Esophagus mucosa (tissue), 1 donor: ENCODE measurements around the gene FBXO10. TPM values are rescaled to one million over a fixed set of nuclear protein-coding genes. Genes with fewer than 3 reads are reported as not detected.
"Not testable (repeated sequence)": the region's sequence is repeated elsewhere in the genome, so short reads cannot be mapped to it uniquely, and the experiment has no call there.

Experiments
- ATAC-seq: fragments of 200-7000 bp; cut with Tn5 transposase; one replicate; pipeline ENCODE4 v1.9.1; 2020
- total RNA-seq: library from RNA; stranded (reverse); gene quantifications from one replicate; pipeline ENCODE4 v1.2.4, GENCODE V29; 2023
- donor health status: DM: yes; HTN: yes; CAD: no.

Gene FBXO10
- total RNA-seq, 1 donor from 2014 or later, result 3.4 TPM

DNA sequence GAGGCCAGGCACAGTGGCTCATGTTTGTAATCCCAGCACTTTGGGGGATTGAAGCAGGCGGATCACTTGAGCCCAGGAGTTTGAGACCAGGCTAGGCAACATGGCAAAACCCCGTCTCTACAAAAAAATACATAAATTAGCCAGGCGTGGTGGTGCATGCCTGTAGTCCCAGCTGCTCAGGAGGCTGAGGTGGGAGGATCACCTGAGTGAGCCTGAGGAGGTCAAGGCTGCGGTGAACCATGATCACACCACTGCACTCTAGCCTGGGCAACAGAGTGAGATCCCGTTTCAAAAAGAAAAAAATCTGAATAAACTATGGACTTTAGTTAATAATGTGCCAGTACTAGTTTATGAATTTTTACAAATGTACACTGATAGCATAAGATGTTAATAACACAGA, 66.1 kb downstream of the FBXO10 start:
- not testable (repeated sequence) for ATAC-seq

DNA sequence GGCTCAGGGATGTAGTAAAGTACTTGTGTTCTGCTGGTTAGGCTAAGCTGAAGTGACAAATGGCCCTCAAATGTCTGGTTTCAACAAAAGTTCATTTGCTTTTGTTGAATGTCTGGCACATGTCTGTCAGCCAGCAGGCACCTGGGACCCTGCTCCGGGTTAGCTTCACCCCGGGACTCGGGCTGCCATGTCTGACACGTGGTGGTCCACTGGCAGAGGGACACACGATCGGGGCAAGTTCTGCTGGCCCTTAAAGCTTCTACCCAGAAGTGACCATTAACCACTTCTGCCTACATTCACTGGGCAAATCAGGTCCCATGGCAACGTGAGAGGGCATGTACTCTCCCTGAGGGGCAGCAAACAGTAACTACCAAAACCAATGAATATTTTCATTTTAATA, 66.6 kb downstream of the FBXO10 start:
- ATAC-seq, result no peak

DNA sequence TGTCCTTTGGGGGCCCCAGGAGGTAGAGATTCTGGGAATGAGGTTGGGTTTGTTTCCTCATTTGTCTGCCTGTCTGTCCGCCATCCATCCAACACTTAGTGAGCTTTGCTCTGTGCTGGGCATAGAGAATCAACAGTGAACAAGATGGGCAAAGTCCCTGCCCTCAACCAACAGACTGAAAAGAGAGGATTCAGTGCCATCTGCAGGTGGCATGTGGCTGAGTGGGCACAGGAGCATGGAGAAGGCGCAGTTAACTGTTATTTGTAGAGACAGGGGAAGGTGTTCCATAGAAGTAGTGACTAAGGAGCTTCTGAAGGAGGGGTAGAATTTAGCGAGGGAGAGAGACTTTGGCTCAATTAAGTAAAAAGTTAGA, 67.4 kb downstream of the FBXO10 start:
- no peak for ATAC-seq

DNA sequence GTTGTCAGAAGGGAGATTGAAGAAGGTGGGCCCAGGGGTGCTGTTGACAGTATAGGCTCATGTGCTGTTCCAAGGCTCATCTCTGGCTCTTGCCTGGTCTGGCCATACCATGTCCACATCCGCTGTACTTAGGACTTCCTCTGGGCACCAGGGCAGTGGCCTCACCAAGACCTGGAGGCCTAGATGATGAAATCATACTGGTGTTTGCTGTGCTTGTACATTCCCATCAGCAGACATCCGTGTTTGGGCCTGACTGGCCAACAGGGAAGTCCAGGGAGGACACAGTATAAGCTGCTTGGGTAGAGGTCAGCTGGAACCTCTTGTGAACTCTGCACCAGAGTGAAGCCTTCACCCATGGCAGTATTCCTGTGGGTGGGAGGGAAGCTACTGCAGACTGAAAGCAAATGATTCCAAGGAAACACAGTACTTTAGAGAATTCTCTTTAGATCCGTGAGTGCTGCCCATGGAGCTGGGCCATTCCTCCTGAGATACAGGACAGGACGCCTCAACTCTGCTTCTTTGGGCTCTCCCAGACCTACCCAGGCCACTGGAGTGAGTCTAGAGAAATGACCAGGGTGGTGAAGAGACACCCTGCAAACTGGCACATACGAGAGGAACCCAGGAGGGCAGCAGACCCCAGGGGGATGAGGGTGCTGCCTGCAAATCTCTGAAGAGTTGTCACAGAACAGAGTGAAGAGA, 67.9 kb downstream of the FBXO10 start:
- no peak for ATAC-seq

DNA sequence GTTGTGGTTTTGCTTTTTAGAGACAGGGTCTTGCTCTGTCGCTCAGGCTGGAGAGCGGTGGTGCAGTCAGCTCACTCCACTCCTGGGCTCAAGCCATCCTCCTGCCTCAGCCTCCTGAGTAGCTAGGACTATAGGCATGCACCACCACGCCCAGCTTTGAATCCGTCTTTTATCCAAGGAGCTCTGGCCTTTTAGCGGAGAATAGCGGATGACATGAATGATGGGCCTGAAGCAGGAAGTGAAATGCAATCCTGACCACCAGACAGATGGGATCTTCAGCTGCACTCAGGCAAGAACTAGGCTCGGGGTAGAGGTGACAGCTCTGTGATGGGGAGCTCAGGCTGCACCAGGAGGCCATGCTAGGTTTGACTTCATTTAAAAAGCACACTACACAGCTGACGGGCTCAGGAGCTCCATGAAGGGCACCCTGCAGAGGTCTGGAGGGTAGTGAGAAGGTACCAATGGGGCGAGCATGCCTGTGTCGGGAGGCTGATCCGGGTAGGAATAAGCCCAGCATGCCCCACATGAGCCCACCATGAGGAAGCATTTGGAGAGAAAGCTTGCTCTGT, 68.5 kb downstream of the FBXO10 start:
- no peak for ATAC-seq

DNA sequence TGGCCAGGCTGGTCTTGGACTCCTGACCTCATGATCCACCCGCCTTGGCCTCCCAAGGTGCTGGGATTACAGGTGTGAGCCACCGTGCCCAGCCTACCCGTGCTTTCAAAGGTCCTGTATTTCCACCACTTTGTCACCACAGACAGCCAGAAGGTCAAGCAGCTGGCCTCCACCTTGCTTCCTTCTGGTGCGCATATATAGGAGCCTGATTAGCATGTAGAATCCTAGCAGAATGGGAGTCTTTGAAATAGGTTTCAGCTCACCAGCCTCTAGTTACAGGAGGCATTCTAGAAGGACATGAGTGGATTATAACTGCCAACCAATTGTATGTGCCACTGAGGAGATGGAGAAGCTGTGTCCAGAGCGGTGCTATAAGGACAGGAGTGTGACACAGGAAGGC, 71.6 kb downstream of the FBXO10 start:
- ATAC-seq, result no peak

DNA sequence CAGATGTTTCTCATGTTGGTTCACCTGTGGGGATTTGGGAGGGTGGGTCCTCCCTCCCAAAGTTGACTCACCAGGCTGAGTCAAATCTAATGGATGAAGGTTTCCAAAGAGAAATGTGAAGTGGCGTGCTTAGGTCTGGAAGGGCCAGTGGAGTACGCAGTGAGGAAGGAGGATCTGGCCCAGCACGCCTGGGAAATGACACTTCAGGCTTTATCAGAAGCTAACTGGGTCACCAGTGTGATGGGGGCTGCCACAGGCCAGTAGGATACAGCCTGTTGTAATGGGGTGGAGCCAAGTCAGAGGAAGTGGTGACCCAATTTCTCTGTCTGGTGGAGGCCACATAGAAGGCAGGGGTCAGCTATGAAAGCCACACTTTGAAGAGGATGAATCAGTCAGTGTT, 72.4 kb downstream of the FBXO10 start:
- ATAC-seq, result peak; percentile 51

DNA sequence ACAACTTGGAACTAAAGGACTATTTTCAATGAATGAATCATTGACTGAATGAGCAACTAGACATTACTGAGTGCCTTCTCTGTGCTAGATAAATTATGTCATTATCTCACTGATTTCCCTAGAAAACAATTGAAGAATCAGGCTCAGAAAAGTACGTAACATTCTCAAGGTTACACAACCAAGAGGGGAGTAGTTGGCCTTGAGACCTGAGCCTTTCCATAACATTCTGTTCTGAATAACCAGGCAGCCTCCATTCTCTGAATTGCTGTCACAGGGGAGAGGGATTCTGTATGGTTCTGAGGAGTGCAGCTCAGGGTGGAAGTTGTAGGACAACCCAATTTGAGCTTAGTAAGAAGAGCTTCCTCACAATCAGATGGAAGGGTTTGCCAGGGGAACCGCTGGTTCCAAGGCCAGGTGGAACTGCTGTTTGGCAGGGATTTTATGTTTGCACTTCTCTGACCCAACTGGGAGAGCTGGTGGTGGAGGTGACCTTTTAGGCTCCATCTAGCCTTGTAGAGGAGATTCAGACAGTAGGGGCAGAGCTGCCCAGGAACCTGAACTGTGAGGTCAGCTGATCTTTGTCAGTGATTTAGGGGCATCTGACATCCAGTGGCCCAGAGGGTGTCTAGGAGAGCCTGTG, 74.1 kb downstream of the FBXO10 start:
- no peak for ATAC-seq

DNA sequence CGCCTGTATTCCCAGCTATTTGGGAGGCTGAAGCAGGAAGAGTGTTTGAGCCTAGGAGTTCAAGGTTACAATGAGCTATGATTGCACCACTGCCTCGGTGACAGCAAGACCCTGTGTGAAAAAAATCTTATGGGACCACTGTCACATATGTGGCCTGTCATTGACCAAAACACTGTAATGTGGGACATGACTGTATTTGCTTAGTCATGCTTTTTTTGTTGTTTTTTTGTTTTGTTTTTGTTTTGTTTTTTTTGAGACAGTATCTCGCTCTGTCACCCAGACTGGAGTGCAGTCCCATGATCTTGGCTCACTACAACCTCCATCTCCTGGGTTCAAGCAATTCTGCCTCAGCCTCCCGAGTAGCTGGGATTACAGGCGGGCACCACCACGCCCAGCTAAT, 76.9 kb downstream of the FBXO10 start:
- ATAC-seq, result no peak

DNA sequence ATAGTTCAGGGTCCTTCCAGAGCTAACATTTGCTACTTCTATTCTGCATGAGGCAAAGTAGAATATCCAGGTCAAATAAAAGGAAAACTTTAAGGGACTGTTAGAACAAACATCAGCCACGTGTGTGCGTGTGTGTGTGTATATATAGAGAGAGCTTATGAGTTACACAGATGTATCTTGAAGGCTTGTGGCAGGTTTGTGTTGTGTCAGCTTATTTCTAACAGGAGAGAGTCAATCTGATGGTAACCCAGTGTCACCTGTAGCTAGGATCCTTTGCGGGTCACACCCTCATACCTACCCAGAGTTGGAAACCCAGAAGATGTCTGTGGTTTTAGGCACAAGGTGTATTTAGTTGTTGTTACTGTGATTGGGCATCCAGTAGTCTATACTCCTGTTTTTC, 77.7 kb downstream of the FBXO10 start:
- ATAC-seq, result no peak

DNA sequence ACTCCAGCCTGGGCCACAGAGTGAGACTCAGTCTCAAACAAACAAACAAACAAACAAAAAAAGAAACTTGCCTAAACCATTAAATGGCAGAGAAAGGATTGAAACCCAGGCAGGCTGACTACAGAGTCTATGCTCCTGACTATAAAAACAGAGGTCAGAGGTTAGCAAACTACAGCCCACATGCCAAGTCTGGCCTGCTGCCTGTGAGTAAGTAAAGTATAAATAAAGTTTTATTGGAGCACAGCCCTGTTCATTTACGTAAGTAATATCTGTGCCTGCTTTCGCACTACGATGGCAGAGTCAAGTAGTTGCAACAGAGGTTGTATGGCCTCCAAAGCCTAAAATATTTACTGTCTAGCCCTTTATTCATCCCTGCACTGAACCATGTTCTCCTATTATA, 78.9 kb downstream of the FBXO10 start:
- ATAC-seq, result no peak

DNA sequence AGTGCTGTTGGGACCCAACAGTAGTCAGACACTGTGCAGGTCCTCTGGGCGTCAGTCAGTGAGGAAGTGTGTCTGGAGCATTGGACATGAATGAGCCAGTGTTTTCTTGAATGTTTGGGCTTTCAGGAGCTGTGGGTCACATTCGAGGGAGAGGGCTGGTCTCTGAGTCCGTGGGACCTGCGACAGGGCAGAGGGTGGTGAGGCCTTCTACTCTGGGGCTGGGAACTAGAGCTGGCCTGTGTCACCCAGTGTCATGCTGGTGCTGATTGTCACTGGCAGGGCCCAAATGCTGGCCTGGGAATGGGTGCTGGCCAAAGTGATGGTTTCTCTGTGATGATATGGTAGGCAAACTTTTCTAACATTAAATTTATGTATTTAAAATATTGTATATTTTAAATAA, 80.2 kb downstream of the FBXO10 start:
- ATAC-seq, result no peak

DNA sequence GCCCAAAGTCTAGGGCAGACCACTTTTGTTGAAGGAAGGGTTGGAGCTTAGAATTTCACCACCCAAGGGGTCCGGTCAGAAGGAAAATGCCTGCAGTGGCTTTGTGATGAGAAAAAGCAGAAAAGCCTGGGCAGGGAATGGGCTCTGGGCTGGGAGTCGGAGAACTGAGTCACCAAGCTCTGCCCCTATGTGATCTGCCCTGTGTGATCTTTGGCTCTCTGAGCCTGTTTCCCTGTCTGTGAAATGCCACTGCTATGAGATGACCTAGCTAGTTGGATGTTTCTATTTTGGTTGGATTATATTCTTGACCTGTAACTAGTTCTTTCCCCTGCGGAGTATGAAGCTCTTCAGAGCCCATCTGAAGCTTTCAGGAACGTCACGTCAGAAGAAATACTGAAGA, 80.6 kb downstream of the FBXO10 start:
- no peak for ATAC-seq

DNA sequence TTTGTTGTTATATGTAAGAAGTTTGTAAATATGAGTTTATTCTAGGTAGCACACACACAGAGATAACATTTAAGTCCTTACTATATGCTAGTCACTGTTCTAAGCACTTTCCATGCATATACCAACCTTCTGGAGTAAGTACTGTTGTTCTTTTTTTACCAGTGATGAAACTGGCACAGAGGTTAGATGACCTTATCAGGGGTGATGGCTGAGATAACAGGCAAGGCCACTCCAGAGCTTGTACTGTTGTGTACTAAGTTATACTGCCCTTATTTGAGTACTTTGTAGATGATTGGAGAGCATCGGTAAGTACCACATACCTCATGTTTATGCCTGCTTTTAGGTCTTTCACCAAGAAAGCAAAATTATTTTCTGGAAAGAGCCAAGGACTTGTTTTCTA, 84.2 kb downstream of the FBXO10 start:
- ATAC-seq, result no peak

DNA sequence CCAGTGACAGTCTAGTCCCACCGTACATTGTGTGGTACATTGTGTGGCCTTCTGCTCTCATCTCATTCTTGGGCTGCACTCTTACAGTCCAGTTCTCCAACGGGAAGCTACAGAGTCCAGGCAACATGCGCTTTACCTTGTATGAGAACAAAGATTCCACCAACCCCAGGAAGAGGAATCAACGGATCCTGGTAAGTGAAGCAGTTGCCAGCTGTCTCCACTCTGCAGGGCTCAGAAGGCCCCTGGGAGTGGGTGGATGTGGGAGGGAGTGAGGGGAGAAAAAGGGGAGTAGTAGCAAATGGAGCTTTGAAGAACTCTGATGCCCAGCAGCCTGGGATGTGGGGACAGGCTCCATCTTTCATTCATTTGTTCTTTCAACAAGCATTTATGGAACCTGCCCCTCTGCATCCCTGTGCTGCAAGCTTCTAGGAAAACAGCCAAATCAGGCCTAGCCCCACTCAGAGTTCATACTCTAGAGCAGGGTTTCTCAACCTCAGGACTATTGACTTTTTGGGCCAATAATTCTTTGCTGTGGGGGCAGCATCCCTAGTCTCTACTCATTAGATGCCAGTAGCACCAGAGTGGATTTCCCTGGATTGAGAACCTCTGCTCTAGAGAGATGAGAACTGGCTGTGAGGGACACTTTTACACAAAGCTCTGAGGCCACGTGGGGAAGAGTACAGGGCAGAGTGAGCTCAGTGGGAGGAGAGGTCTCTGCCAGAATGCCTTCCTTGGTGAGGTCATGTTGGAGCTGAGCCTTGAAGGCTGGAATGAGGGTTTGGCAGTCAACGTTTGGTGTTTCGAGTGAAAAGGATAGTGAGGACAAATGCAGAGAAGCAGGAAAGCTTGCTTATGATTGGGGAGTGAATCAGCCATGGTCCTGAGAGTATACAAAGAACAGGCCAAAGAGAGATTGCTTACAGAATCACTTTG, 89.3 kb downstream of the FBXO10 start:
- peak; percentile 55 for ATAC-seq

DNA sequence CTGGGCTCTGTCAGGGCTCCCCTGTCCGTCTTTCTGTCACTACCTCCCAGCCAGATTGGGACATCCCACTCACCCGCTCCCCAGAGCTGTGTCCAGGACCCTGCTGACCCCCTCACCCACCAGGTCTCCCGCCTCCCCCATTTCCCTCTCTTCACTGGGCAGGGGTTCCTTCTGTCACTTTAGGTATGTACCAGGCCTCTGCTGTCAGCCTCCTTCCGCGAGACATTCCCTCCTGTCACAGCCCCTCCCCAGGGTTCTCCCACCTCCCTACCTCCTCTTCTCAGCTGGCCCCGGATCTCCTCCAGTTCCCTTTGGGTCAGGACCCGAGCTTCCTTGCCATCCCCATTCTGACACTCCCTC, 89.9 kb downstream of the FBXO10 start:
- no peak for ATAC-seq

DNA sequence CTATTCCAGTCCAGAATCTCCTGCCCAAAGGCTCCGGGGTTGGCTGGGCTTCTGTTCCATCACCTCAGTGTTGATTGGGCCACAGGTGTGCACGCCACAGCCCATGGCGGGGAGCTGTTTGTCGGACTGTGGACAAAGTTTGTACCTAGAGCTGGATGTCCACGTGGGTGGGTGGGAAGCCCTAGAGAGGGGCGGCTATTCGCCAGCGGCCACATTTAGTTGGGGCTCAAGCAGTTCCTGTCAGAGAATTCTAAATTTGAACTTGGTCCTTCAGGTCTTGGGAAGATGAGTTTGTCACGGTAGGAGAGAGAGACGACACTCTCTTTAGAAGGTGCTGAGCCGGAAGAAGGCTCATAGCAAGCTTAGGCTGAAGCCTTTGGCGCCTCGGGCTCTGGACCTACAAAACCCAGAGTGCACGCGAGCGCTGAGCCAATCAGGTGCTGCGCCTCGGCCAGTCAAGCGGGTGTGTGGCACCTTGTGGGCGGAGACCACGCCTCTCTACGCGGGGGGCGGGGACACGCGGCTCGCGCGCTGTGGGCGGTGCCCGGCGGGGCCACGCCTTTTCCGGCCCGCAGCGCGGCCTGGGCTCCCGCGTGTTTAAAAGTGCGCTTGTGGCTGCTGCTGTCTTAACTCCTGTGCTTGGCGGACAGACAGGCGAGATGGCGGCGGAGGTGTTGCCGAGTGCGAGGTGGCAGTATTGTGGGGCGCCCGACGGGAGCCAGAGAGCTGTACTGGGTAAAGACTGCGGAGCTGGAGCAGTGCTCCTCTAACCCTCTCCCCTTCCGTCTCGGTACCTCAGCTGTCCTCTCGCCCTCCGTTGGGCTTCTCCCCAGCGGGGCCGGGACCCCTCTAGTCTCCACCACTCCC, 90.6 kb downstream of the FBXO10 start, which contains the start of gene POLR1E:
Gene POLR1E (plus strand): TSS at position 560 of the 867 bp plus-strand sequence. CDS start 100 bp downstream, at position 660.
- ATAC-seq, result peak; percentile 99

DNA sequence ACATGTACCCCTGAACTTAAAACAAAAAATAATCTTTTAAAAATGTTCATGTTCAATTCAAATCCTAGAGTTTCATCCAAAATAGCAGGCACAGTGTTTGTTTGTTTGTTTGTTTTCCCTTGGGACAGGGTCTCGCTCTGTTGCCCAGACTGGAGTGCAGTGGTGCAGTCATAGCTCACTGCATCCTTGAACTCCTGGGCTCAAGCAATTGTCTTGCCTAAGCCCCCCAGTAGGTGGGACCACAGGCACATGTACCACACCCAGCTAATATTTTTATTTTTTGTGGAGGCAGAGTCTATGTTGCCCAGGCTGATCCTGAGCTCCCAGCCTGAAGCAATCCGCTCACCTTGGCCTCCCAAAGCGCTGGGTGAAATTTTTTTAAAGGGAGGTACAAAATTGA, 95.4 kb downstream of the FBXO10 start:
- ATAC-seq, result no peak

DNA sequence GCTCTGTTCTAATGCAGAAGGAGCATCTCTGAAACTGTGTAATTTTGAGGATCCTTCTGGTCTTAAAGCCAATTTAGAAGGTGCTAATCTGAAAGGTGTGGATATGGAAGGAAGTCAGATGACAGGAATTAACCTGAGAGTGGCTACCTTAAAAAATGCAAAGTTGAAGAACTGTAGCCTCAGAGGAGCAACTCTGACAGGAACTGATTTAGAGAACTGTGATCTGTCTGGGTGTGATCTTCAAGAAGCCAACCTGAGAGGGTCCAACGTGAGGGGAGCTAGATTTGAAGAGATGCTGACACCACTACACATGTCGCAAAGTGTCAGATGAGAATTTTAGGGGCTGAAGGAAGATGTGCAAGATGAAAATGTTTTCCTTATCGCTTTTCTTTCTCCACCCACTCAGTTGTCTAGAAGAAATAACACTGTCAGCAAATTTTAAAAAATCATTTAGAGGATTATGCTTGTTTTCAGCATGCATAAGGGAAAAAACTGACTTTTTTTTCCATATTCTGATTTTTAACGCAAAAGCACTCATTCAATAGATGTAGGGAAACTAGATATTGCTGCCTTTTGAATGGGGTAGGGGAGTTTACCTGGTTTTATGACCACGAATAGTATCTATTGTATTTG, 98.1 kb downstream of the FBXO10 start:
- not testable (repeated sequence) for ATAC-seq

DNA sequence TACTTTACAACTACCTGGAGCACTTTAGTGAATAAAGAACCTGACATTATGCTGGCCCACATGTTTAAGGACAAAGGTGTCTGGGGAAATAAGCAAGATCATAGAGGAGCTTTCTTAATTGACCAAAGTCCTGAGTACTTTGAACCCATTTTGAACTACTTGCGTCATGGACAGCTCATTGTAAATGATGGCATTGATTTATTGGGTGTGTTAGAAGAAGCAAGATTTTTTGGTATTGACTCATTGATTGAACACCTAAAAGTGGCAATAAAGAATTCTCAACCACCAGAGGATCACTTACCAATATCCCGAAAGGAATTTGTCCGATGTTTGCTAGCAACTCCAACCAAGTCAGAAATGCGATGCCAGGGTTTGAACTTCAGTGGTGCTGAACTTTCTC, 98.7 kb downstream of the FBXO10 start:
- not testable (repeated sequence) for ATAC-seq

DNA sequence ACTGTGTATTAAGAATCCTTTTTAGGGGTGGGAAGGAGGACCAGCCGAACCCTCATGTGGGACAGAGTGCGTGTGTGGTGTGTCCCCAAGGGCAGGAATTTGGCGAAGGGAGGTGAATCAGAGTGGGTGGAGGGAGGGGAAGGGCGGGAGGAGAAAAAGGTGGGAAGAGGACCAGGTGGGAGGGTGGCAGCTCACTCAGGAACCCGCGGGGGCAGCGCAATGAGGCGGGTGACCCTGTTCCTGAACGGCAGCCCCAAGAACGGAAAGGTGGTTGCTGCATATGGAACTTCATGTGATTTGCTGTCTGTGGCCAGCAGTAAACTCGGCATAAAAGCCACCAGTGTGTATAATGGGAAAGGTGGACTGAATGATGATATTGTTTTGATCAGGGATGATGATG, 99.2 kb downstream of the FBXO10 start:
- ATAC-seq, result no peak

DNA sequence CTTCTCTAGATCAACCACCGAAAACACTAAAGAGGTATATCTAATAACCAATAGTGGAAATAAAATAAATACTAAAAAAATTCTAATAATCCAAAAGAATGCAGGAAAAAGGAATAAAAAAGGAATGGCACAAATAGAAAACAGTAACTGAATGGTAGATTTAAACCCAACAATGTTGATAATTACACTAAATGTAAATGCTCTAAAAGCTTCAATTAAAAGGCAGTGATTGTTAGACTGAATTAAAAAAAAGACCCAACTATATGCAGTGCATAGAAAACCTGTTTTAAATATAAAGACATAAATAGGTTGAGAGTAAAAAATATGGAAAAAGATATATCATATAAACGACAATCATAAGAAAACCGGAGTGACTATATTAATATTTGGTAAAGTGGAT, 101.7 kb downstream of the FBXO10 start:
- ATAC-seq, result no peak
